GM23338 (cell line): ENCODE measurements around the gene PFKFB1. TPM values are rescaled to one million over a fixed set of nuclear protein-coding genes. Genes with fewer than 3 reads are reported as not detected.

Experiments used
- ATAC-seq: fragments of 200-7000 bp; cut with Tn5 transposase; 3 replicates; pipeline ENCODE4 v1.9.1; 2020
- DNase-seq: peaks from one replicate; pipeline ENCODE4 v3.0.0-alpha.2; 2015; ENCODE audit warnings: low spot score
- H2AFZ ChIP-seq: fragments of 200-600 bp; sonication (generic); 2 replicates; pipeline ENCODE4 v1.8.0; 2016; ENCODE audit warnings: antibody characterized with exemption, mild to moderate bottlenecking, moderate library complexity
- H3F3A ChIP-seq: fragments of 200-600 bp; sonication (generic); replicated peaks from 2 replicates; pipeline ENCODE4 v1.8.0; 2017; ENCODE audit warnings: antibody characterized with exemption, mixed run types, low read depth
- H3K27ac ChIP-seq: fragments of 200-600 bp; sonication (generic); 2 replicates; pipeline ENCODE4 v1.6.1; 2016; ENCODE audit warnings: low read depth
- H3K27me3 ChIP-seq: fragments of 200-600 bp; sonication (generic); 2 replicates; pipeline ENCODE4 v1.8.0; 2016; ENCODE audit warnings: mild to moderate bottlenecking, mixed run types, moderate library complexity; ENCODE audit not compliant: insufficient read depth
- H3K36me3 ChIP-seq: fragments of 200-600 bp; sonication (generic); 2 replicates; pipeline ENCODE4 v1.8.0; 2016; ENCODE audit warnings: mild to moderate bottlenecking; ENCODE audit not compliant: insufficient read depth
- H3K4me1 ChIP-seq: fragments of 200-600 bp; sonication (generic); 2 replicates; pipeline ENCODE4 v1.8.0; 2016; ENCODE audit warnings: mild to moderate bottlenecking, moderate library complexity; ENCODE audit not compliant: insufficient read depth
- H3K4me2 ChIP-seq: fragments of 200-600 bp; sonication (generic); 2 replicates; pipeline ENCODE4 v1.7.1; 2017; ENCODE audit warnings: mixed run types
- H3K4me3 ChIP-seq: fragments of 200-600 bp; sonication (generic); 2 replicates; pipeline ENCODE4 v1.6.1; 2016; ENCODE audit warnings: mixed run types
- H3K79me2 ChIP-seq: fragments of 200-600 bp; sonication (generic); replicated peaks from 2 replicates; pipeline ENCODE4 v1.8.0; 2017; ENCODE audit warnings: mild to moderate bottlenecking; ENCODE audit not compliant: insufficient read depth
- H3K9me2 ChIP-seq: fragments of 200-600 bp; sonication (generic); 2 replicates; pipeline ENCODE4 v1.8.0; 2017; ENCODE audit not compliant: insufficient read depth
- H4K20me1 ChIP-seq: fragments of 200-600 bp; sonication (generic); replicated peaks from 2 replicates; pipeline ENCODE4 v1.8.0; 2017; ENCODE audit warnings: mild to moderate bottlenecking; ENCODE audit not compliant: insufficient read depth
- H3K27ac Mint-ChIP-seq: 2 replicates; pipeline ENCODE4 v1.8.0; 2020; ENCODE audit warnings: inconsistent platforms, mild to moderate bottlenecking, moderate library complexity, mixed read lengths
- H3K27me3 Mint-ChIP-seq: 3 replicates; pipeline ENCODE4 v1.8.0; 2022; ENCODE audit warnings: low read depth, mild to moderate bottlenecking, moderate library complexity, mixed read lengths, inconsistent platforms; ENCODE audit not compliant: insufficient read depth, poor library complexity
- H3K36me3 Mint-ChIP-seq: 3 replicates; pipeline ENCODE4 v1.8.0; 2021; ENCODE audit warnings: low read depth, mild to moderate bottlenecking, inconsistent platforms, moderate library complexity, mixed read lengths
- H3K4me1 Mint-ChIP-seq: 3 replicates; pipeline ENCODE4 v1.8.0; 2020; ENCODE audit warnings: mild to moderate bottlenecking, inconsistent platforms, mixed read lengths
- H3K4me3 Mint-ChIP-seq: 3 replicates; pipeline ENCODE4 v1.8.0; 2021; ENCODE audit warnings: moderate library complexity, mild to moderate bottlenecking, inconsistent platforms, mixed read lengths
- H3K9me3 Mint-ChIP-seq: 3 replicates; pipeline ENCODE4 v1.8.0; 2020; ENCODE audit warnings: moderate library complexity, mild to moderate bottlenecking, inconsistent platforms, mixed read lengths
- CREB1 ChIP-seq: fragments of 250-450 bp; sonication (Bioruptor Pico); IDR thresholded peaks from 2 replicates; pipeline ENCODE4 v1.5.0; 2020; ENCODE audit warnings: low read depth, mild to moderate bottlenecking, moderate library complexity
- CTCF ChIP-seq, 2 experiments: fragments of 200-600 bp in 1 of 2; sonication (generic) in 1 of 2; conservative IDR thresholded peaks; 2 replicates each; pipeline versions ENCODE4 v1.5.1 to v1.6.1; 2016 to 2017; ENCODE audit warnings: antibody characterized with exemption in 2 of 2, low read depth in 2 of 2, mild to moderate bottlenecking in 2 of 2, moderate library complexity in 1 of 2
- ETS1 ChIP-seq: IDR thresholded peaks from 2 replicates; pipeline ENCODE4 v1.6.1; 2016; ENCODE audit warnings: antibody characterized with exemption
- EZH2 ChIP-seq: fragments of 200-600 bp; sonication (generic); IDR thresholded peaks from one replicate; pipeline ENCODE4 v1.8.0; 2017; ENCODE audit warnings: antibody characterized with exemption, mild to moderate bottlenecking, low read depth; ENCODE audit not compliant: unreplicated experiment
- EZH2phosphoT487 ChIP-seq: fragments of 200-600 bp; sonication (generic); IDR thresholded peaks from one replicate; pipeline ENCODE4 v1.8.1; 2018; ENCODE audit warnings: antibody characterized with exemption; ENCODE audit not compliant: unreplicated experiment
- JUNB ChIP-seq: IDR thresholded peaks from one replicate; pipeline ENCODE4 v1.6.1; 2016; ENCODE audit warnings: antibody characterized with exemption; ENCODE audit not compliant: unreplicated experiment
- NANOG ChIP-seq: IDR thresholded peaks from 2 replicates; pipeline ENCODE4 v1.6.1; 2016; ENCODE audit warnings: antibody characterized with exemption, borderline replicate concordance
- POLR2AphosphoS5 ChIP-seq: IDR thresholded peaks from 2 replicates; pipeline ENCODE4 v1.6.1; 2016; ENCODE audit warnings: antibody characterized with exemption, low read depth
- REST ChIP-seq: IDR thresholded peaks from one replicate; pipeline ENCODE4 v1.6.1; 2018; ENCODE audit warnings: antibody characterized with exemption; ENCODE audit not compliant: unreplicated experiment
- STAT1 ChIP-seq: IDR thresholded peaks from one replicate; pipeline ENCODE4 v1.6.1; 2016; ENCODE audit warnings: antibody characterized with exemption; ENCODE audit not compliant: unreplicated experiment
- ZNF114 ChIP-seq: fragments of 250-450 bp; sonication (Bioruptor Pico); IDR thresholded peaks from 2 replicates; pipeline ENCODE4 v1.5.0; 2020; ENCODE audit warnings: mild to moderate bottlenecking, moderate library complexity
- ZNF331 ChIP-seq: fragments of 250-450 bp; sonication (Bioruptor Pico); IDR thresholded peaks from 2 replicates; pipeline ENCODE4 v1.5.0; 2020; ENCODE audit warnings: low read depth, mild to moderate bottlenecking, moderate library complexity
- ZNF462 ChIP-seq: fragments of 250-450 bp; sonication (Bioruptor Pico); IDR thresholded peaks from 2 replicates; pipeline ENCODE4 v1.5.0; 2020; ENCODE audit warnings: mild to moderate bottlenecking, moderate library complexity
- polyA plus RNA-seq: library from polyadenylated mRNA; unstranded; fragments of >200 nt; fragmentation: Nextera tagmentation; extraction: Ambion mirVana; gene quantifications from 2 replicates; pipeline ENCODE4 v1.2.1, GENCODE V29; 2016
- total RNA-seq: library from RNA; depleted of rRNA; stranded (reverse); fragments of >200 nt; shearing (Covaris generic); gene quantifications from 2 replicates; pipeline ENCODE4 v1.2.3, GENCODE V29; 2014

The PFKFB1 gene
- total and polyA plus RNA-seq, 2 experiments from 2014 or later, result not detected

GRCh38 chrX:55041514-55041913 is 47.5 kb upstream of the PFKFB1 start:
- no peak for DNase-seq
- Mint-ChIP-seq H3K4me3 (no peak overlapping the region), H3K27me3 (peaks cover 2% of the 10 kb centered on the region), H3K9me3 (peaks cover 6% of the 10 kb centered on the region; the same call in 2 of the 3 replicates), H3K27ac (no peak overlapping the region), H3K4me1 (no peaks in the 10 kb centered on the region), H3K36me3 (no peaks in the 10 kb centered on the region)
- H3F3A ChIP-seq, result no peaks in the 10 kb centered on the region
- H3K4me3 ChIP-seq, result no peak overlapping the region
- no peak for TF ChIP-seq CREB1 (CRISPR knock-in tag)
- TF ChIP-seq STAT1, result no peak
- TF ChIP-seq POLR2AphosphoS5, result no peak
- no peak for TF ChIP-seq ZNF114
- no peak for TF ChIP-seq NANOG
- no peak for TF ChIP-seq JUNB
- TF ChIP-seq CTCF (conservative IDR thresholded peaks at IDR 0.05; ENCODE audit: low read depth in 2 of 2), result no peak
- TF ChIP-seq ETS1, result no peak
- no peak for TF ChIP-seq ZNF462 (CRISPR knock-in tag)
- no peak for TF ChIP-seq EZH2
- no peak for TF ChIP-seq ZNF331 (CRISPR knock-in tag)
- TF ChIP-seq EZH2phosphoT487, result no peak
- TF ChIP-seq REST, result no peak
- H3K4me1 ChIP-seq, result no peaks in the 10 kb centered on the region
- H2AFZ ChIP-seq, result no peak overlapping the region
- ATAC-seq, result no peak
- no peak overlapping the region for H3K4me2 ChIP-seq
- no peaks in the 10 kb centered on the region for H3K36me3 ChIP-seq
- H4K20me1 ChIP-seq, result no peaks in the 10 kb centered on the region
- H3K27me3 ChIP-seq, result no peaks in the 10 kb centered on the region
- no peaks in the 10 kb centered on the region for H3K79me2 ChIP-seq
- H3K27ac ChIP-seq, result no peak overlapping the region
- no peaks in the 10 kb centered on the region for H3K9me2 ChIP-seq
